IMR-90 (cell line): ENCODE results near the gene PNPLA2. TPM values are rescaled to one million over a fixed set of nuclear protein-coding genes. Genes with fewer than 3 reads are reported as not detected.

ENCODE experiments used
- ATAC-seq: fragments of 200-7000 bp; cut with Tn5 transposase; 2 replicates; pipeline ENCODE4 v1.9.1; 2020; ENCODE audit warnings: low read depth, mild to moderate bottlenecking, moderate library complexity
- BruUV-seq: library from RNA; stranded (reverse); fragments of 400-500 nt; replicated peaks from 2 replicates; lab custom pipeline; 2021; lab: Mats Ljungman, UMichigan
- CTCF ChIA-PET: fragments of 300-600 bp; formaldehyde crosslinking; extraction: SDS; loops from one replicate; lab custom pipeline; 2021; ENCODE audit warnings: antibody characterized with exemption; lab: Yijun Ruan, JAX
- POLR2A ChIA-PET: fragments of 300-600 bp; sonication (Branson Sonifier 250); formaldehyde crosslinking; loops from one replicate; lab custom pipeline; 2022; ENCODE audit warnings: antibody characterized with exemption; ENCODE audit not compliant: unreplicated experiment; lab: Charles Lee
- DNase-seq: peaks from one replicate; pipeline ENCODE4 v3.0.0; 2013
- H2AFZ ChIP-seq: replicated peaks from 2 replicates; pipeline ENCODE3; 2013; ENCODE audit warnings: low read length, mild to moderate bottlenecking; ENCODE audit not compliant: poor library complexity
- H2AK5ac ChIP-seq: 2 replicates; pipeline ENCODE4 v1.6.1; 2013; ENCODE audit warnings: low read depth, low read length, inconsistent platforms
- H2AK9ac ChIP-seq: replicated peaks from 2 replicates; pipeline ENCODE3; 2013; ENCODE audit warnings: mild to moderate bottlenecking, low read depth, low read length, moderate library complexity; ENCODE audit not compliant: poor library complexity
- H2BK120ac ChIP-seq: 2 replicates; pipeline ENCODE4 v1.6.1; 2013; ENCODE audit warnings: low read depth, low read length, inconsistent platforms
- H2BK15ac ChIP-seq: 3 replicates; pipeline ENCODE4 v1.6.1; 2013; ENCODE audit warnings: low read depth, low read length, inconsistent platforms
- H2BK20ac ChIP-seq: 2 replicates; pipeline ENCODE4 v1.6.1; 2013; ENCODE audit warnings: low read depth, mild to moderate bottlenecking, inconsistent platforms, low read length, moderate library complexity
- H2BK5ac ChIP-seq: 2 replicates; pipeline ENCODE4 v1.6.1; 2013; ENCODE audit warnings: mild to moderate bottlenecking, low read depth, low read length, inconsistent platforms; ENCODE audit not compliant: poor library complexity, severe bottlenecking
- H3K14ac ChIP-seq: replicated peaks from 2 replicates; pipeline ENCODE4 v1.6.1; 2013; ENCODE audit warnings: low read depth, low read length, inconsistent platforms
- H3K18ac ChIP-seq: 2 replicates; pipeline ENCODE4 v1.6.1; 2013; ENCODE audit warnings: low read depth, low read length, control low read depth
- H3K23ac ChIP-seq: 2 replicates; pipeline ENCODE4 v1.6.1; 2013; ENCODE audit warnings: low read depth, low read length, inconsistent platforms
- H3K27ac ChIP-seq: 2 replicates; pipeline ENCODE4 v1.5.1; 2013; ENCODE audit warnings: mild to moderate bottlenecking, control low read depth, low read length; ENCODE audit not compliant: insufficient read depth
- H3K27me3 ChIP-seq: 2 replicates; pipeline ENCODE4 v1.6.1; 2013; ENCODE audit warnings: low read length; ENCODE audit not compliant: control insufficient read depth, insufficient read depth
- H3K36me3 ChIP-seq: 2 replicates; pipeline ENCODE4 v1.6.1; 2013; ENCODE audit warnings: low read length, mixed read lengths; ENCODE audit not compliant: control insufficient read depth, insufficient read depth
- H3K4ac ChIP-seq: 2 replicates; pipeline ENCODE4 v1.6.1; 2013; ENCODE audit warnings: low read depth, low read length, inconsistent platforms
- H3K4me1 ChIP-seq: 2 replicates; pipeline ENCODE4 v1.6.1; 2013; ENCODE audit warnings: low read length, mixed read lengths; ENCODE audit not compliant: control insufficient read depth, insufficient read depth
- H3K4me2 ChIP-seq: 2 replicates; pipeline ENCODE4 v1.6.1; 2013; ENCODE audit warnings: low read depth, mild to moderate bottlenecking, control low read depth, low read length, moderate library complexity
- H3K4me3 ChIP-seq: 2 replicates; pipeline ENCODE4 v1.5.1; 2013; ENCODE audit warnings: low read depth, mild to moderate bottlenecking, control low read depth, low read length, moderate library complexity; ENCODE audit not compliant: insufficient read depth
- H3K56ac ChIP-seq: 2 replicates; pipeline ENCODE4 v1.6.1; 2013; ENCODE audit warnings: low read length, inconsistent platforms; ENCODE audit not compliant: insufficient read depth; ENCODE audit errors: extremely low read depth
- H3K79me1 ChIP-seq, 2 experiments: 2 replicates each; pipeline ENCODE4 v1.6.1; 2013; ENCODE audit warnings: low read length in 2 of 2, inconsistent platforms in 1 of 2, low read depth in 1 of 2
- H3K9ac ChIP-seq: 2 replicates; pipeline ENCODE4 v1.6.1; 2013; ENCODE audit warnings: low read depth, low read length, control low read depth
- H3K9me1 ChIP-seq: 2 replicates; pipeline ENCODE4 v1.6.1; 2013; ENCODE audit warnings: low read length, inconsistent platforms; ENCODE audit not compliant: insufficient read depth
- H3K9me3 ChIP-seq: 2 replicates; pipeline ENCODE4 v1.6.1; 2013; ENCODE audit warnings: low read length; ENCODE audit not compliant: control insufficient read depth, insufficient read depth
- H4K20me1 ChIP-seq: 2 replicates; pipeline ENCODE4 v1.6.1; 2013; ENCODE audit warnings: low read length, inconsistent platforms; ENCODE audit not compliant: insufficient read depth
- H4K5ac ChIP-seq: 2 replicates; pipeline ENCODE4 v1.6.1; 2013; ENCODE audit warnings: mild to moderate bottlenecking, low read depth, low read length, control low read depth
- H4K8ac ChIP-seq, 2 experiments: 2 replicates each; pipeline ENCODE4 v1.6.1; 2013; ENCODE audit warnings: low read depth in 2 of 2, low read length in 2 of 2, control low read depth in 1 of 2, inconsistent platforms in 1 of 2
- H4K91ac ChIP-seq: 2 replicates; pipeline ENCODE4 v1.6.1; 2013; ENCODE audit warnings: low read depth, low read length, inconsistent platforms; ENCODE audit not compliant: insufficient read depth
- FOS ChIP-seq: fragments of 150-350 bp; IDR thresholded peaks from 2 replicates; pipeline ENCODE4 v1.6.1; 2016; ENCODE audit warnings: low read depth, low read length
- POLR2A ChIP-seq: IDR thresholded peaks from 2 replicates; pipeline ENCODE4 v1.6.1; 2012; ENCODE audit warnings: mild to moderate bottlenecking, low read depth, low read length
- WGBS, 2 experiments: methylation state at CpG; one replicate each; pipeline versions ENCODE4 v1.1.5 to v1.1.7; 2013; ENCODE audit warnings: missing lambda C conversion rate in 2 of 2; ENCODE audit not compliant: insufficient read length in 1 of 2; ENCODE audit errors: extremely low coverage in 2 of 2; 5-methylcytosine and 5-hydroxymethylcytosine counted together
- dilution Hi-C: fragments of 300-500 bp; cut with HindIII; formaldehyde crosslinking; loops from one replicate; pipeline ENCODE4 v1.14.3; 2018; ENCODE audit warnings: low sequenced_read_pairs; ENCODE audit not compliant: unreplicated experiment
- in situ Hi-C: fragments of 300-500 bp; cut with MboI; formaldehyde crosslinking; loops from 3 replicates; pipeline ENCODE4 v1.14.3; 2019; ENCODE audit warnings: low sequenced_read_pairs, inconsistent platforms, mixed read lengths
- intact Hi-C: fragments of 100-400 bp; cut with micrococcal nuclease; formaldehyde crosslinking; loops from 2 replicates; pipeline ENCODE4 v1.10.0; 2022
- polyA plus RNA-seq, 3 experiments: library from polyadenylated mRNA; depleted of rRNA; stranded (reverse); fragments of >200 nt; gene quantifications; 2 replicates each; pipeline ENCODE4 v1.2.3, GENCODE V29; 2012; ENCODE audit warnings: low replicate concordance in 1 of 3
- total RNA-seq: library from RNA; depleted of rRNA; stranded (reverse); fragments of >200 nt; gene quantifications from 2 replicates; pipeline ENCODE4 v1.2.3, GENCODE V29; 2012

The PNPLA2 gene
- total and polyA plus RNA-seq, 2 of the 4 experiments (the other 2 are of a cell fraction) = 7.0 to 94.3 TPM

- Histone ChIP-seq H3K4me1 (peaks cover 25% of the 10 kb centered on the region), H3K4me3 (no peak overlapping the region), H4K20me1 (peaks cover 87% of the 10 kb centered on the region), H2AK5ac (no peak overlapping the region), H3K4me2 (no peak overlapping the region), H3K56ac (no peak overlapping the region), H3K18ac (no peak overlapping the region), H3K27ac (no peak overlapping the region), H2BK20ac (no peak overlapping the region), H3K79me1 (peaks cover 19 to 74% of the 10 kb centered on the region in 2 experiments; a peak in 3 of 4 replicates), H3K14ac (no peak overlapping the region), H4K91ac (no peak overlapping the region), H2BK120ac (no peak overlapping the region), H3K36me3 (peaks cover 52% of the 10 kb centered on the region), H3K9me3 (no peaks in the 10 kb centered on the region), H3K27me3 (no peaks in the 10 kb centered on the region), H3K9me1 (peaks cover 24% of the 10 kb centered on the region), H2AK9ac (peak overlapping the region; percentile 82), H3K9ac (no peak overlapping the region), H2BK5ac (no peak overlapping the region), H2BK15ac (no peak overlapping the region), H3K4ac (no peak overlapping the region), H4K8ac (peak overlapping the region in 1 of 2 experiments; percentile 17; a peak in 1 of 4 replicates), H2AFZ (no peak overlapping the region), H4K5ac (no peak overlapping the region), H3K23ac (no peak overlapping the region)
- DNase-seq (no peak), ATAC-seq (no peak)
- BruUV-seq = no TSS peak
- in situ Hi-C loops = no loop called here
- TF ChIP-seq POLR2A = peak; percentile 26; the same call in 1 of the 2 replicates
- TF ChIP-seq FOS = no peak
- POLR2A ChIA-PET = interaction anchor here (1.8 kb wide), 1 partner anchor 18 kb away, joined by 5 read pairs; the partner anchor contains the start of gene PNPLA2
- CTCF ChIA-PET = interaction anchor here (0.7 kb wide), 1 partner anchor 9 kb away, joined by 3 read pairs; no protein-coding TSS in a partner anchor
- intact Hi-C loops = no loop called here
- 91% methylated on average over 6 of the region's 22 CpGs; no CpG with 5 or more reads in 1 of the 2 experiments for WGBS, 2 experiments
- dilution Hi-C loops = no loop called here
Measured at GRCh38 chr11:837189-837989, 18.7 kb downstream of the PNPLA2 start.
